K562 (cell line): ENCODE results near the gene GLT1D1. TPM values are rescaled to one million over a fixed set of nuclear protein-coding genes. Genes with fewer than 3 reads are reported as not detected.

Experiments
- ATAC-seq: fragments of 200-7000 bp; cut with Tn5 transposase; 3 replicates; pipeline ENCODE4 v1.9.1; 2020; ENCODE audit warnings: moderate library complexity
- BruUV-seq: library from RNA; stranded (reverse); fragments of 400-500 nt; replicated peaks from 2 replicates; lab custom pipeline; 2021; lab: Mats Ljungman, UMichigan
- CTCF ChIA-PET: fragments of 300-600 bp; formaldehyde crosslinking; extraction: SDS; loops from one replicate; lab custom pipeline; 2021; ENCODE audit warnings: low intra/inter-chr PET ratio; lab: Yijun Ruan, JAX
- POLR2A ChIA-PET: fragments of 300-600, 350-650 bp; sonication (Branson Sonifier 250); formaldehyde crosslinking; extraction: SDS; loops from one replicate; lab custom pipeline; 2021; ENCODE audit warnings: antibody characterized with exemption, inconsistent platforms; lab: Yijun Ruan, JAX
- DNase-seq, 4 experiments: peaks; one replicate each; pipeline versions ENCODE4 v3.0.0 to v3.0.0-alpha.2; 2011 to 2018; ENCODE audit warnings: low spot score in 3 of 4, mixed read lengths in 3 of 4; ENCODE audit errors: extremely low read depth in 1 of 4
- FAIRE-seq: peaks from 2 replicates; lab custom pipeline; 2011; peaks lifted over from hg19 to GRCh38; lab: Jason Lieb, UNC
- H2AFZ ChIP-seq: 2 replicates; pipeline ENCODE4 v1.6.0; 2011; ENCODE audit warnings: low read depth, low read length, control low read depth, inconsistent platforms
- H3K27ac ChIP-seq: fragments of 200-600 bp; 3 replicates; pipeline ENCODE4 v1.8.0; 2011; ENCODE audit warnings: low read depth, mild to moderate bottlenecking, control low read depth, inconsistent platforms, low read length, moderate library complexity, mixed read lengths; ENCODE audit errors: extremely low read depth
- H3K27me3 ChIP-seq, 2 experiments: fragments of 300-600 bp in 1 of 2; 2 replicates in 1 of 2; 3 replicates in 1 of 2; pipeline versions ENCODE4 v1.6.0 to v1.8.0; 2011; ENCODE audit warnings: inconsistent platforms in 2 of 2, low read length in 2 of 2, mild to moderate bottlenecking in 1 of 2, mixed read lengths in 1 of 2, moderate library complexity in 1 of 2; ENCODE audit not compliant: control insufficient read depth in 2 of 2, insufficient read depth in 2 of 2
- H3K36me3 ChIP-seq: fragments of 300-600 bp; 3 replicates; pipeline ENCODE4 v1.8.0; 2011; ENCODE audit warnings: mild to moderate bottlenecking, low read length, inconsistent platforms; ENCODE audit not compliant: control insufficient read depth, insufficient read depth
- H3K4me1 ChIP-seq, 2 experiments: fragments of 200-600 bp in 1 of 2; replicated peaks in 1 of 2; 2 replicates in 1 of 2; 3 replicates in 1 of 2; pipeline versions ENCODE4 v1.5.1 to v1.8.0; 2011; ENCODE audit warnings: inconsistent platforms in 2 of 2, low read length in 2 of 2, mild to moderate bottlenecking in 1 of 2, mixed read lengths in 1 of 2, moderate library complexity in 1 of 2; ENCODE audit not compliant: control insufficient read depth in 2 of 2, insufficient read depth in 2 of 2
- H3K4me2 ChIP-seq: 2 replicates; pipeline ENCODE4 v1.6.1; 2011; ENCODE audit warnings: low read length, control low read depth, inconsistent platforms, mixed read lengths; ENCODE audit not compliant: insufficient read depth
- H3K4me3 ChIP-seq: fragments of 200-600 bp; sonication (generic), shearing (Covaris generic); 2 replicates; pipeline ENCODE4 v1.5.1; 2016; ENCODE audit warnings: control low read depth, inconsistent platforms
- H3K79me2 ChIP-seq: fragments of 200-600 bp; 3 replicates; pipeline ENCODE4 v1.8.0; 2011; ENCODE audit warnings: low read length, inconsistent platforms; ENCODE audit not compliant: control insufficient read depth, insufficient read depth
- H3K9ac ChIP-seq, 2 experiments: 2 replicates each; pipeline versions ENCODE4 v1.6.0 to v1.6.1; 2011; ENCODE audit warnings: low read depth in 2 of 2, low read length in 2 of 2, control low read depth in 1 of 2, inconsistent platforms in 1 of 2, mild to moderate bottlenecking in 1 of 2, mixed read lengths in 1 of 2; ENCODE audit not compliant: insufficient read depth in 1 of 2
- H3K9me1 ChIP-seq: one replicate; pipeline ENCODE4 v1.6.0; 2011; ENCODE audit warnings: inconsistent platforms, mild to moderate bottlenecking, low read length, moderate library complexity; ENCODE audit not compliant: control insufficient read depth, insufficient read depth
- H3K9me3 ChIP-seq: replicated peaks from 2 replicates; pipeline ENCODE4 v1.5.1; 2011; ENCODE audit warnings: low read depth, low read length, inconsistent platforms; ENCODE audit not compliant: control insufficient read depth, insufficient read depth
- H4K20me1 ChIP-seq: replicated peaks from 2 replicates; pipeline ENCODE4 v1.6.1; 2011; ENCODE audit warnings: low read length, inconsistent platforms, mixed read lengths; ENCODE audit not compliant: control insufficient read depth, insufficient read depth
- BRF1 ChIP-seq: IDR thresholded peaks from 3 replicates; pipeline ENCODE4 v1.6.1; 2011; ENCODE audit warnings: borderline replicate concordance, mild to moderate bottlenecking; ENCODE audit not compliant: insufficient read length; ENCODE audit errors: extremely low read depth
- ILF3 ChIP-seq: fragments of 450-650 bp; IDR thresholded peaks from 2 replicates; pipeline ENCODE4 v1.6.1; 2018; ENCODE audit warnings: antibody characterized with exemption, mild to moderate bottlenecking, moderate library complexity, borderline replicate concordance
- KLF1 ChIP-seq: fragments of 450-650 bp; IDR thresholded peaks from 2 replicates; pipeline ENCODE4 v1.6.1; 2016; ENCODE audit warnings: missing genetic modification characterization, missing compliant biosample characterization
- MTA2 ChIP-seq: fragments of 450-650 bp; IDR thresholded peaks from 2 replicates; pipeline ENCODE4 v1.6.1; 2016; ENCODE audit warnings: low read depth
- PRMT5 ChIP-seq: sonication (generic); formaldehyde crosslinking; IDR thresholded peaks from 2 replicates; pipeline ENCODE4 v1.5.0; 2020; ENCODE audit warnings: missing genetic modification reagents
- RB1 ChIP-seq: fragments of 450-650 bp; IDR thresholded peaks from 2 replicates; pipeline ENCODE4 v1.6.1; 2017; ENCODE audit warnings: low read depth, mild to moderate bottlenecking
- SMARCC2 ChIP-seq: fragments of 450-650 bp; IDR thresholded peaks from 2 replicates; pipeline ENCODE4 v1.6.1; 2017; ENCODE audit warnings: antibody characterized with exemption, moderate library complexity, mild to moderate bottlenecking, low read depth
- SRF ChIP-seq, 2 experiments: fragments of 250-450, 450-650 bp in 1 of 2; sonication (Bioruptor Pico) in 1 of 2; sonication (generic) in 1 of 2; formaldehyde crosslinking; IDR thresholded peaks; 2 replicates each; pipeline versions ENCODE4 v1.5.0 to v1.5.1; 2020 to 2022; ENCODE audit warnings: mild to moderate bottlenecking in 1 of 2, missing genetic modification reagents in 1 of 2
- STAG1 ChIP-seq: sonication (generic); formaldehyde crosslinking; IDR thresholded peaks from 2 replicates; pipeline ENCODE4 v1.5.0; 2020; ENCODE audit warnings: missing genetic modification reagents, borderline replicate concordance
- TRIM25 ChIP-seq: fragments of 450-650 bp; IDR thresholded peaks from 2 replicates; pipeline ENCODE4 v1.7.0; 2016; ENCODE audit warnings: borderline replicate concordance
- ZNF134 ChIP-seq: fragments of 250-450 bp; sonication (Bioruptor Pico); conservative IDR thresholded peaks from 2 replicates; pipeline ENCODE4 v1.4.0; 2020
- WGBS: fragments of 100-300 bp; shearing (Covaris generic); methylation state at CpG from one replicate; pipeline ENCODE4 v1.1.6; 2016; ENCODE audit warnings: low coverage, mixed read lengths; ENCODE audit not compliant: insufficient coverage; ENCODE audit errors: missing lambda C conversion rate; 5-methylcytosine and 5-hydroxymethylcytosine counted together
- in situ Hi-C: fragments of 300-500 bp; cut with MboI; formaldehyde crosslinking; loops from 4 replicates; pipeline ENCODE4 v1.15.0; 2018; ENCODE audit warnings: inconsistent platforms, mixed read lengths
- intact Hi-C: fragments of 100-400 bp; cut with micrococcal nuclease; formaldehyde crosslinking; loops from 2 replicates; pipeline ENCODE4 v1.14.2; 2022
- polyA plus RNA-seq, 8 experiments: library from polyadenylated mRNA; depleted of rRNA in 4 of 8; stranded (reverse) in 5 of 8; unstranded in 3 of 8; fragments of >200 nt; fragmentation: Nextera tagmentation in 2 of 8; fragmentation: Illumina TruSeq in 1 of 8; extraction: Ambion mirVana in 2 of 8; extraction: Trizol in 1 of 8; gene quantifications; 2 replicates each; pipeline versions ENCODE4 v1.2.1 to v1.2.3, GENCODE V29; 2011 to 2014; ENCODE audit warnings: inconsistent platforms in 1 of 8, missing spikeins in 1 of 8
- total RNA-seq, 7 experiments: library from RNA; depleted of rRNA in 6 of 7; stranded (reverse); fragments of >200 nt in 6 of 7; fragmentation: Illumina TruSeq in 2 of 7; extraction: Trizol in 2 of 7; gene quantifications; 2 replicates each; pipeline versions ENCODE4 v1.2.1 to v1.2.3, GENCODE V29; 2011 to 2021; ENCODE audit warnings: low replicate concordance in 1 of 7
- TF ChIP-seq, protein P1 (sequence below): fragments of 250-450 bp; sonication (Bioruptor Pico); IDR thresholded peaks from 2 replicates; pipeline ENCODE4 v1.4.0; 2020; ENCODE audit warnings: borderline replicate concordance

GLT1D1 gene
- total and polyA plus RNA-seq, 9 of the 15 experiments (the other 6 are each of a cell fraction or from before 2014, with no cell fraction given): 0.04 TPM; not detected in 8

GRCh38 chr12:128816643-128816920, 36.7 kb upstream of the GLT1D1 start:
- Histone ChIP-seq H3K9ac (no peak overlapping the region), H3K4me2 (no peak overlapping the region), H3K36me3 (peaks cover 55% of the 10 kb centered on the region), H3K27ac (no peak overlapping the region), H3K9me3 (no peaks in the 10 kb centered on the region), H3K9me1 (peaks cover 3% of the 10 kb centered on the region), H3K4me3 (no peak overlapping the region), H3K79me2 (peaks cover 81% of the 10 kb centered on the region), H2AFZ (no peak overlapping the region), H4K20me1 (peaks cover 13% of the 10 kb centered on the region), H3K27me3 (no peaks in the 10 kb centered on the region), H3K4me1 (peaks cover 5 to 12% of the 10 kb centered on the region in 2 experiments; a peak in 3 of 5 replicates)
- BruUV-seq: no TSS peak
- FAIRE-seq: no peak
- 95% methylated on average over 4 of the region's 4 CpGs for WGBS
- intact Hi-C loops: no loop called here
- no peak for DNase-seq
- CTCF ChIA-PET: no interaction called here
- ATAC-seq: no peak
- no peak for TF ChIP-seq SMARCC2
- no peak for TF ChIP-seq BRF1
- TF ChIP-seq SRF (CRISPR knock-in tag; IDR thresholded peaks at IDR 0.05): no peak
- TF ChIP-seq, protein P1, sequence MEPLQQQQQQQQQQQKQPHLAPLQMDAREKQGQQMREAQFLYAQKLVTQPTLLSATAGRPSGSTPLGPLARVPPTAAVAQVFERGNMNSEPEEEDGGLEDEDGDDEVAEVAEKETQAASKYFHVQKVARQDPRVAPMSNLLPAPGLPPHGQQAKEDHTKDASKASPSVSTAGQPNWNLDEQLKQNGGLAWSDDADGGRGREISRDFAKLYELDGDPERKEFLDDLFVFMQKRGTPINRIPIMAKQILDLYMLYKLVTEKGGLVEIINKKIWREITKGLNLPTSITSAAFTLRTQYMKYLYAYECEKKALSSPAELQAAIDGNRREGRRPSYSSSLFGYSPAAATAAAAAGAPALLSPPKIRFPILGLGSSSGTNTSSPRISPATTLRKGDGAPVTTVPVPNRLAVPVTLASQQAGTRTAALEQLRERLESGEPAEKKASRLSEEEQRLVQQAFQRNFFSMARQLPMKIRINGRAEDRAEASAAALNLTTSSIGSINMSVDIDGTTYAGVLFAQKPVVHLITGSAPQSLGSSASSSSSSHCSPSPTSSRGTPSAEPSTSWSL (CRISPR knock-in tag): no peak
- TF ChIP-seq RB1: no peak
- no peak for TF ChIP-seq PRMT5 (CRISPR knock-in tag)
- TF ChIP-seq TRIM25: no peak
- TF ChIP-seq ILF3: no peak
- no peak for TF ChIP-seq ZNF134 (CRISPR knock-in tag)
- TF ChIP-seq MTA2: no peak
- no peak for TF ChIP-seq STAG1 (CRISPR knock-in tag)
- no peak for TF ChIP-seq KLF1 (tag)
- in situ Hi-C loops: no loop called here
- POLR2A ChIA-PET: no interaction called here
